Medulla oblongata (tissue), 1 donor: ENCODE data around the gene SNCA.

Experiments used
- DNase-seq: peaks from one replicate; pipeline ENCODE4 v3.0.0-alpha.2; 2015; ENCODE audit errors: extremely low spot score

Gene SNCA

DNA sequence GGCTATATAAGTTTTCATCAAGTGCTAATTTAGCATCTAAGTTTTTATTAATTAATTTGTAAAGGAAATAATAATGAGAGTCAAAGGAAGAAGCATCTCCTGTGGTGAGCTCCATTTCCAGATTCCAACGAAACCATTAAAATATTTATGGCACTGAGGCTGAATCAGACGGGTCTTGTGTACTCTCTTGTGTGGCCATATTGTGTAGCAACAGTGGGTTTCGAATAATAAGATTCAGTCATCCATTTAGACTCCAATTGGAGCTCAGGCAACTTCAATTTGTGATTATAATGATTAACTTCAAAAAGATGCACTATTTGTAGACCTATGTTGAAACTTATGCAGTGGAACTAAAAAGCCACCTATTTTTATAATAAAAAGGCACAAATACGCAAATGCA lies 82.4 kb downstream of the SNCA start:
- no peak for DNase-seq

GRCh38 chr4:89753601-89754066 lies 83.3 kb downstream of the SNCA start:
- no peak for DNase-seq

DNA sequence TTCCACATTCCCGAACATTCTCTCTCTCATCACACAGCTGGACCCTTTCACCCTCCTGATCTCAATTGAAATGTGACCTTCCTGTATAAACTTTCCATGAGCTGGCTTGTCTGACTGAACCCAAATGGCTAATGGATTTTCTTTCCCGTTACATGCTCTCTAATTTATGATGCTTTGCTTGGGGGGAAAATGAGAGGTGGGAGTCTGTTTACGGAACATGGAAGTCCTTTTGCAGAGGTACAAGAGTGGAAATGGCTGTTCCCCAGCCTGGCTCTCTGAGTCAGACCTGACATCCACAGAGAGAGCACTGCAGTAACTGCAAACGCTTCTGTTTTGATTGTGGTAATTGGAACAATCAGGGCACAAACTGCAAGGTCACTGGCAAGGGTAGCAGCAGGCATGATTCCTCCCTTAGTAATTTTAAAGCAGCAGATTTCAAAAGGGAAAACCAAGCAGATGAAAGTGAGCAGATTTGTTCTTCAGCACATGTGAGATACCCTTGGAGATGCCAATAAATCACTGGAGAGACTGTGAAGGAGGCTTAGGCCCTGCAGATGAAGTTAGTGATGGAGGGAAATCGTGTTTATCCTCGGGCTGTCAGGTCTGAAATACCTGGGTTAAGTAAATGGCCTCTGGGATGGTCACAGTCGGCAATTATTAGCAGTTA lies 83.9 kb downstream of the SNCA start:
- peak; percentile 33 for DNase-seq

DNA sequence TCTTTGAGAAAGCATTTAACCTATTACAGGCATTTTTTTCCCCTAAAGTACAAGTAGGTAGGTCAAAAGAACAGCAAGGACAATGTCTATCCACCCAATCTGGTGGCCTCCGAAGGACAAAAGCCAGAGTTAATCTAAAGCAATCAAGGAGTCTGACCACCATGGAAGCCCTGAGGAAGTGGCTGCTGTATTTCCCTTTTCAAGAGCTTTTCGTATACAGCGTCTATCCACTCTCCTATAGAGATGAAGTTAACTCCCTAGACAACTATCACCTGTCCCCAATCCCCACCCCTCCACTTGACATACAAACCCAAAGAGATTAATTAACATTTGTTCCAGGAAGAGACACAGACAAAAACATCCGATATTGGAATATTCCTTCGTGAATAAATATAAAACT lies 85.5 kb downstream of the SNCA start:
- DNase-seq: no peak

DNA sequence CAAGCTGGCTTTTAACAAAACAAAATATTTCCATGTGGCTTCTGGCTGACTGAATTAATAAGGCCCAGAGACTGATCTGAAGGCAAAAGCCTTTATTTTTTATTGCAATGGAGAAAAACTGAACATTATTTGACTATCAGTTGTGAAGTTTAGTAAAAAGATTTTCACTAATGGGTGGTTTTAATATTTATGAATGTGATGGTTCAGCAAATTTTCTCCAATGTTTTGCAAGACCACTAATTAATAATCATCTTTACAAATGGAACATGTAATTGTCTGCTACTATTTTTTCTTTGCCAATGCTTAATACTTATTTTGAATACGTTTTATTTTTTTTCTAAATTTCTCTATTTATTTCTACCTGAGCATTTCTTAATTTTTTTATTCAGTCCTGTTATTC lies 90.6 kb downstream of the SNCA start:
- DNase-seq: no peak

DNA sequence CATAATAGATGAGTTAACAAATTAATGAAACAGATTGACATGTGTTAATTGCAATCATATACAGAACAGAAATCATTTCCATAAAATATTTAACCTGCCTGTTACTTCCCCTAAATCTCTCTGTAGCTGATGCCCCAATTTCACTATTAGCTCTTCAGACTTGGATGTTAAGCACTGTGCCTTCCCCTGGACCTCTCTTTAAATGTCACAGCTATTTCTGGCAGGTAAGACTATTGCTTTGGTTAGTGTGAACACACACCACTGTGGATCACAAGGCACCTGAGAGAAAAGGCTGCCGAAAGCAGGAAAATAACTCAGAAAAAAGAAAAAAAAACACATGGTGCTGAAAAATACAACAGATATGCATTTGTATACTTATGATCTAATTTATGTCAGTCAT lies 91.3 kb downstream of the SNCA start:
- DNase-seq: no peak

GRCh38 chr4:89744914-89745313 lies 92.0 kb downstream of the SNCA start:
- DNase-seq: no peak

DNA sequence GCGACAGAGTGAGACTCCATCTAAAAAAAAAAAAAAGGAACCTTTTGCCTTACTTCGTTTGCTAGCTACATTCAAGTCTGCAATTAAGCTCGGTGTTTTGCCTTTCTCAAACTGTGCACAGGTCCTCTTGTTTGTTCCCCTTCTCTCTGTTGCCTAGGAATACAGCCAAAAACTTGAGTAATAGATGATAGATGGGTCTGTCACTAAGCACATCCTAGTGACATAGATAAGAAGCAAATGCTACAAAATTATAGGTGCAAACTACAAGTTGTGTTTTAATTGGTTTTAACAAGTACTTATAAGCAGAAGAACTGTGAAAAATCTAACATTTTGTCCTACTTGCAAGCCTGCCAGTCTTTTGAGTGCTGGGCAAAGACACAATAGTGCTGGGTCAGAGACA lies 95.2 kb downstream of the SNCA start:
- no peak for DNase-seq

DNA sequence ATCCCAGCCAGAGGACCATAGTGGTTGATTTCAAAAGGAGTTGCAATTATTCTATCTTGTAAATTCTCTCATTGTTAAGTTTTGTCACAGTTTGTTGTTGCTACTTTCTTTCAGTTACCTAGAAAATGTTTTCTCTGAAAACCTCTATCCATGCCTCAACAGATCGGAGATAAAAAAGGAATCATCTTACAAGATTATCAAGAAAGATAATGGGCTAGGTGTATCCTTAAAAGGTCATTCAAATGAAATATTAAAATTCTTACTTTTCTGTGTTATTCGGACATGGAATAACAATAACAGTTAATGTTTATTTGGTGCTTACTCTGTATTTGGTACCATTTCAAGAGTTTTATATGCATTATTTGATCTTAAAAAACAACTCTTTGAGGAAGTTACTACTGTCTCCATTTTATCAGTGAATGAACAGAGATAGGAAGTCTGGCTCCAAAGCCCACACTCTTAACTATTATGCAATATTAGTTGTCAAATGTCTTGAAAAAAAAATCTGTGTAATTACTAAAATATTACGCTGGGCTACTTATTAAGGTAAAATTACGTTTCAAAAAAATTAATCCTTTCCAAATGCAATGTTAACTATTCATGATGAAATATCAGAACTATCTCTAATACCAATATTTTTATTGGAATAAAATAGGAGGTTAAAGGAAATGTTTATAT lies 97.5 kb downstream of the SNCA start:
- no peak for DNase-seq

- no peak for DNase-seq
Observed at GRCh38 chr4:89737888-89738287, 99.1 kb downstream of the SNCA start.

DNA sequence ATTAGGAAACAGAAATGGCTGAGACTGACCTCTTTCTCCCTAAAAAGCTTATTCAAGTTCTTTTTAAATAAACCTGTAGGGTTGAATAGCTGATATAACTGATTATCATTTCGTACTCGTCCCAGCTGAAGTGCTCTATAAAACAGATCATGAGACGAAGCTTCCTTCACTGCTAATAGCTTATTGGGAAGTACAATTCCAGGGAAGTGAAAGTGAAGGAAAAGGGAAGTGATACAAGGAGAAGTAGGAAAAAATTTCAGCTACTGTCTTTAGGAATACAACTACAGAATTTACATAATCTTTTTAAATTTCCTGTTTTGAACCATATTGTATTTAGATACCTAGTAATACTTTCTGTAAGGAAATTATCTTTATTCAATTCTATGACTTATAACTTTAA lies 103.0 kb downstream of the SNCA start:
- peak; percentile 43 for DNase-seq

DNA sequence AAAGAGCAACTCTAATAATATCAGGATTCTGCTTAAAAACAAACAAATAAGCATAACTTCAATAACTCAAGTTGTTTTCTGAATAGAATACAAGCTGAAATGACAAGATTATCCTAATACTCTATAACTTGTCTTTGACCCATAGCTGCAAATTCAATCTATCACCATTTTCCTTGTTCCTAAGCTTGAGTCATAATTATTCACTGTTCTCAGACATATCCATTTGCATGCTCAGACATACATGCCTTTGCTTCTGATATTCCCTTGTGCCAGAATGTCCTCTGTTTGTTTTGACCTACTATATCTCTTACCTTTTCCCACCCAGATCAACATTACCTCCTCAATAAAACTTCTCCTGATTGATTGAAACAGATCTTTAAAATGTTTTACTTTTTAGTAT lies 109.7 kb downstream of the SNCA start:
- no peak for DNase-seq

DNA sequence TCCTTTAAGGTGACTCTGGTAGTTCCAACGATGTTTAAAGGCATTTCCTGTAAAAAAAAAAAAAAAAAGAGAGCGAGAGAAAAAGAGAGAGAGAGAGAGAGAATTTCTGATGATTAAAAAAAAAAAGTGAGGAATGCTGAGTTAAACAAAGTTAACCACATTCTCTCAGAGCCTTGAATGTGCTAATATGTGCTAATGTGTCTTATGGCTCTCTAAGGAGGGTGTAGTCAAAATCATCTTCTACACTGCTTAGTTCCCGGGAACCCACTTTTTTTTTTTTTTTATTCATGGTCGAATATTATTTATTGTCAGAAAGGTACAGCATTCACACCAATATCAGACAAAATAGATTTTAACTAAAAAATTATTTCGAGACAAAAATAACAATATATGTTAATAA lies 111.7 kb downstream of the SNCA start:
- no peak for DNase-seq

DNA sequence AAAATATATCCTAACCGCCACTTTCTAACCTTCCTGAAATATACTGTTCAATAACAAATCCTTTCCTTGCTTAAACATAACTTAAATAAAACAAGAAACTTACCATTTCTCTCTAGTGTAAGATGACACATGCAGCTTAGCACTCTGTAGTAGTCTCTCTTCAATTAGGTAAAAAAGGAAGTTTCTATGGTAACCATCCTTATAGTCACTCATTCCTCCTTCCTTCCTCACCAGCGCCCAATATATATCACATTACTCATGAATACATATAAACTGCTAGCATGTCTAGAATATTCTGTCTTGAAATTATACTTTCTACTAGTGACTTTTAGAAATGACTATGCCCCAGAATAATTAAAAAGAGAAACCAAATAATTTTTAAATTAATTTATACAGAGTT lies 112.2 kb downstream of the SNCA start:
- no peak for DNase-seq

DNA sequence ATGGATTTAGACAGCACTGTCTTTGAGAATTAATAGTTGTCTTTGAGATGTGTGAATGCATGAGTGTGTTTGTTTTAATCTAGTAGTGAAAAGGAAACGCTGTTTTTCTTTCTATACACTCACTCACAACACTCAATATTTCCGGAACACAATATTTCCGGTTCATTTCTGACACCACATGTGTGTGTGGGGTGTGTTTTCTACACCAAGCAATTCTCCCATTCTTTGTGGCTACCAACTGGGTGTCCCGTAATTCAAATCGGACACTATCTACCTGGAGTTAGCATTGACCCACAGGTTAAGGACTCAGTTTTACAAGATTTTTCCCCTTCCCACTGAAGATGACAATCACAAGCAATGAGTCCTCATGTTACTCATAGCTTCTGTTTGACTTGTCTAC lies 113.9 kb downstream of the SNCA start:
- no peak for DNase-seq

GRCh38 chr4:89722517-89722916 lies 114.4 kb downstream of the SNCA start:
- DNase-seq: no peak

DNA sequence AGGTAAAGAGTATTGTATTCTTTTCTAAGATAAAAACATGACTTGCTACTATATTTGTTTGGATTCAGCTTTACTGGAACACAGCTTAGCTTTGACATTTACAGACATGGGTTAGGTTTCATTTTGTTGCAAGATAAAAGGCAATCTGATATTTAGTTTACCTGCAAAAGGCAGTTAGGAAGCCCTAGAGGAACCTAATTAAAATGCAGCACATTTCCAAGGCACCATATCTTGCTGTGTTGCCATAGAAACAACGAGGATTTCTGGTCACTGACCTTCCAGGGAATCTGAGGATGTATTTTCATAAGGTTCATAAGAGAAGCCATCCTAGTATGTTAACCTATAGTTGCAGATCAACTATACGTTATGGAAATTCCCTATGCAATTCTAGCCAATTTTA lies 116.0 kb downstream of the SNCA start:
- no peak for DNase-seq

DNA sequence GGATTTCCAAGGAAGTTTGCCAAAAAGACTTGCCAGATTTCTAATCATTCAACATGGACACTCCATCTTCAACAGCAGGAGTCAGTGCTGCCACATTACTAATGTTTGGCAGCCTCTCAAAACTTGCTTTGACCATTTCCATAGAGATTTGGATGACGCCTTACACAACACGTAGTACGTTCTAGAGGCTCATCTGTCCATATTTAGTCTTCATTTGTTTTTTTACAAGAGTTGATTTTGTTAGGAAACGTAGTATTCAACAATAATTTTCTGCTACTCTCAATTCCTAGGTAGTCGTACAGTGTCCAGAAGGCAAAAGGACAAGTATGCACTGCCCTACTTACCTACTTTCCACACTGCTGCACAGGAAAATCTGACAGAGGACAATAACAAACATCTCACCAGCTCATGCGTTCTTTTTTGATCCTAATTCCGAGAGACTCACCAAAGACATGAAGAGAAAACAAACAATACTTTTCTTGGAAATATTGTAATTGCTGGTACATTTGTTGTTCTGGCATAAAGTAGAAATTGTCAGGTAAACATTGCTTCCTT lies 117.3 kb downstream of the SNCA start:
- no peak for DNase-seq

GRCh38 chr4:89716893-89717292 lies 120.1 kb downstream of the SNCA start:
- DNase-seq: no peak

DNA sequence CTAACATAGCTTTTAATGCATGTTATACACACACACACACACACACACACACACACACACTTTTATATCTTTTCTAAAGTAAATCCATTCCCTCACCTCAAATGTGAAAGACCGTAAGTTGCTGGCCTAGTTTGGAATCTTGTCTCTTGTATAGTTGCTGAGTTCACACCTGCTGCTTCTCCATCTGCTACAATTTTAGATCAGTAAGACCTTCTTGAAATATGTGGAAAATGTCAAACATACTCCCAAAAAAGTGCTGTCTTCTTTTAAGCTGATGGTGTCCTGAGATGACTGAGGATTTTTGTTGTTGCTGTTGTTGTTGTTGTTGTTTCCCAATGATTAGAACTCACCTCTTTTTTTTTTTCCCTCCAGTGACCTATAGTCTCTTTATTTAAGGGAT lies 121.3 kb downstream of the SNCA start:
- no peak for DNase-seq

DNA sequence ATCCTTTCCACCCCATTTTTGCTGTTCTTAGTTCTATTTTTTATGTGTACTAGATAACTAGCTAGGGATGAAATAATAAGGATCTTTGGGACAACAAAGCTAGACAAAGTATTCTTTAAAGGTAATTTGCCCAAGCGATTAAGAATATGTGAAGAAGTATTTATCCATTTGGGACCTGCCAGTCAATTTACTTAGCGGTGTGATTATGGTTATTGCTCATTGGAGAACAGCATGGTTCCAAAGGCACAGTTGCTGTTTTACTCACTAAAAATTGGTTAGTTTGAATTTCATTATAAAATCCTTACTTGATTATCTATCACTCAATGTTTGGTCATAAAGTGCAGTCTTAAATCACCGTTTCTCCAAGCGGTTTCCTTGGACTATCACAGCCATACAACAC lies 124.1 kb downstream of the SNCA start:
- no peak for DNase-seq

DNA sequence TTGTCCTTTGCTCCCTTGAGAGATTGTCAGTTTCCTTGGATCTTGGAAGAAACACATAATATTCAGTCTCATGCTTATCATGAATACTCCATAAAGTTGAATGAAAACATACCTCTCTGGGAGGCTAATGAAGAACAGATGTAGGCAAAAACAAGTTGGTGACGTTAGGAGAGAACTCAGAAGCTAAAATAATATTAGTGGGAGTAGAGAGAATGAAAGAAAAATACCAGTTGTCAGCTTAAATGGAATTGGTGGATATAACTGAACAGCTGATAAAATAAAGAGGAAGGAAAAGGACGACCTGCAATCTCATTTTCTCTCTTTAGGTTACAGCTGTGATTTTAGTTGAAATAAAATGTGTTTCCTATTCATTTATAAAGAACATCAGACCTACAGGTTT lies 124.8 kb downstream of the SNCA start:
- no peak for DNase-seq

DNA sequence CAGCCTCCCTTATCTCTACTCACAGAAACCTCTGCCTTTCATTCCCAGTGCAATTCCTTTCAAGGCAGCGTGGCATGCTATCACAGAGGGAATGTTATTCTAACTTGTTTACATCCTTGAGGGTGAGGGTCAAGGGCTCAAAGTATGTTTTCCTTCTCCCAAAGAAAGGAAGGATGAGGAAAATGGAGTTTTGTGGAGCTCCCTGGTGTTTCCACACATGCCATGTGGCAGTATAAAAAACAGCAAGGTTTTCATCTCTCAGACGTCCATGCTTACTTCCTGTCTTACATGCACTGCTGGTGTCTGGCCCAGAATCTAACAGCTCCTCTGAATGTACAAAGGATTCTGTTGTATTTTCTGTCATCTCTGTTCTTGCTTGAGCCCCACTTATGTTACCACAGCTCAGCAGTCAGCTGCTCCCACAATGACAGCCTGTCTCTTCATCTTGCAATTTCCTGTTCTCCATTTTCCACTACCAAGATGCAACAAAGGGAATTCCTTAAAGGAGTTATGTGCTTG lies 128.0 kb downstream of the SNCA start:
- DNase-seq: peak; percentile 79
